ENCODE results near the gene PRKCE.

PRKCE gene

GRCh38 chr2:46032996-46033395 is 381.5 kb downstream of the PRKCE start:
- no peak overlapping the region for H3K4me3 ChIP-seq (ENCODE audit: control insufficient read depth, low read depth, low read length)
- TF ChIP-seq CTCF (IDR thresholded peaks at IDR 0.05; ENCODE audit: control insufficient read depth, insufficient read depth, low read depth, low read length, missing control alignments), result no peak
- DNase-seq (ENCODE audit: low read depth), result no peak

- TF ChIP-seq CTCF (IDR thresholded peaks at IDR 0.05; ENCODE audit: control insufficient read depth, insufficient read depth, low read depth, low read length, missing control alignments), result no peak
- no peak for DNase-seq (ENCODE audit: low read depth)
These were observed 383.1 kb downstream of the PRKCE start for GRCh38 chr2:46034535-46034934.

GRCh38 chr2:46036929-46037328 is 385.5 kb downstream of the PRKCE start:
- no peak for TF ChIP-seq CTCF (IDR thresholded peaks at IDR 0.05; ENCODE audit: control insufficient read depth, insufficient read depth, low read depth, low read length, missing control alignments)
- DNase-seq (ENCODE audit: low read depth), result peak; percentile 96
- no peak overlapping the region for H3K4me3 ChIP-seq (ENCODE audit: control insufficient read depth, low read depth, low read length)

More at GRCh38 chr2:46034535-46034934, 383.1 kb downstream of the PRKCE start:
- H3K4me3 ChIP-seq (ENCODE audit: control insufficient read depth, low read depth, low read length), result no peak overlapping the region

GRCh38 chr2:46039543-46040303 is 388.2 kb downstream of the PRKCE start:
- no peak for TF ChIP-seq CTCF (IDR thresholded peaks at IDR 0.05; ENCODE audit: control insufficient read depth, insufficient read depth, low read depth, low read length, missing control alignments)
- H3K4me3 ChIP-seq (ENCODE audit: control insufficient read depth, low read depth, low read length), result no peak overlapping the region
- no peak for DNase-seq (ENCODE audit: low read depth)

- TF ChIP-seq CTCF (IDR thresholded peaks at IDR 0.05; ENCODE audit: control insufficient read depth, insufficient read depth, low read depth, low read length, missing control alignments), result no peak
- H3K4me3 ChIP-seq (ENCODE audit: control insufficient read depth, low read depth, low read length), result no peak overlapping the region
- DNase-seq (ENCODE audit: low read depth), result no peak
These were observed 389.2 kb downstream of the PRKCE start for GRCh38 chr2:46040563-46041155.

GRCh38 chr2:46041434-46041833 is 390.0 kb downstream of the PRKCE start:
- no peak for TF ChIP-seq CTCF (IDR thresholded peaks at IDR 0.05; ENCODE audit: control insufficient read depth, insufficient read depth, low read depth, low read length, missing control alignments)
- no peak overlapping the region for H3K4me3 ChIP-seq (ENCODE audit: control insufficient read depth, low read depth, low read length)

More at GRCh38 chr2:46041434-46041833, 390.0 kb downstream of the PRKCE start:
- no peak for DNase-seq (ENCODE audit: low read depth)
